Measurements from ENCODE around the gene SLC40A1. TPM values are rescaled to one million over a fixed set of nuclear protein-coding genes. Genes with fewer than 3 reads are reported as not detected.

Gene SLC40A1
- total and polyA plus RNA-seq, 2 donors (not counting 3 experiments of a cell fraction or from before 2014, with no cell fraction given) = 8.5 to 15.1 TPM

GRCh38 chr2:189578272-189578950 lies 2.2 kb downstream of the SLC40A1 start:
- H3K9ac ChIP-seq (replicated peaks; ENCODE audit: extremely low read depth, insufficient read depth, low read length) = no peak overlapping the region
- TF ChIP-seq MYC (IDR thresholded peaks at IDR 0.05; ENCODE audit: low read depth, low read length) (no peak), JUN (IDR thresholded peaks at IDR 0.05; ENCODE audit: borderline replicate concordance, insufficient read depth, insufficient read length, low read depth) (no peak), POLR2AphosphoS5 (IDR thresholded peaks at IDR 0.05; ENCODE audit: insufficient read depth, low read depth, low read length) (no peak), EZH2 (IDR thresholded peaks at IDR 0.05; ENCODE audit: borderline replicate concordance, low read depth, low read length, severe bottlenecking) (no peak)
- ChIA-PET CTCF (no interaction called here), POLR2A (no interaction called here)
- H3K36me3 ChIP-seq (ENCODE audit: control insufficient read depth in 2 of 2, extremely low read depth in 1 of 2, insufficient read depth in 2 of 2, low read length in 2 of 2) = no peaks in the 10 kb centered on the region
- no peaks in the 10 kb centered on the region for H3K79me2 ChIP-seq (ENCODE audit: control insufficient read depth, insufficient read depth, low read length)
- peak overlapping the region in 1 of 3 experiments; percentile 4 for H3K4me3 ChIP-seq (replicated peaks in 1 of 3; ENCODE audit: insufficient read depth in 1 of 3, low read depth in 1 of 3, low read length in 3 of 3)
- H3K27me3 ChIP-seq (ENCODE audit: control insufficient read depth in 2 of 2, insufficient read depth in 2 of 2, low read length in 2 of 2) = no peaks in the 10 kb centered on the region
- no peak for DNase-seq (ENCODE audit: low read depth, low spot score)
- no peaks in the 10 kb centered on the region for H3K9me1 ChIP-seq (replicated peaks; ENCODE audit: control insufficient read depth, extremely low read depth, insufficient read depth, low read length)
- H3K27ac ChIP-seq (ENCODE audit: insufficient read depth, low read depth, low read length) = no peak overlapping the region
- dilution Hi-C loops (cut with MboI; ENCODE audit: extremely low pct_ligation_motif_present, low sequenced_read_pairs) (no loop called here), intact Hi-C loops (cut with micrococcal nuclease) (no loop called here)
- H4K20me1 ChIP-seq (replicated peaks; ENCODE audit: control insufficient read depth, extremely low read depth, insufficient read depth, low read length) = no peaks in the 10 kb centered on the region
- no peaks in the 10 kb centered on the region for H3K9me3 ChIP-seq (replicated peaks; ENCODE audit: control insufficient read depth, insufficient read depth, low read length)
- no peak overlapping the region for H2AFZ ChIP-seq (ENCODE audit: low read depth, low read length)
- no peak overlapping the region for H3K4me2 ChIP-seq (ENCODE audit: insufficient read depth, low read length)
- peaks cover 18% of the 10 kb centered on the region for H3K4me1 ChIP-seq (ENCODE audit: control insufficient read depth, extremely low read depth, insufficient read depth, low read length)
- no peak for FAIRE-seq
- BruUV-seq (replicated peaks) = no TSS peak

- dilution Hi-C loops (cut with MboI; ENCODE audit: extremely low pct_ligation_motif_present, low sequenced_read_pairs) = no loop called here
- H3K4me1 ChIP-seq (ENCODE audit: control insufficient read depth, extremely low read depth, insufficient read depth, low read length) = peaks cover 18% of the 10 kb centered on the region
- ChIA-PET CTCF (interaction anchor here (1.0 kb wide), 1 partner anchor 12 kb away, joined by 4 read pairs; no protein-coding TSS in a partner anchor), POLR2A (no interaction called here)
- no peaks in the 10 kb centered on the region for H3K27me3 ChIP-seq (ENCODE audit: control insufficient read depth in 2 of 2, insufficient read depth in 2 of 2, low read length in 2 of 2)
- no peaks in the 10 kb centered on the region for H3K9me3 ChIP-seq (replicated peaks; ENCODE audit: control insufficient read depth, insufficient read depth, low read length)
- H3K9ac ChIP-seq (replicated peaks; ENCODE audit: extremely low read depth, insufficient read depth, low read length) = no peak overlapping the region
- no peak overlapping the region for H2AFZ ChIP-seq (ENCODE audit: low read depth, low read length)
- FAIRE-seq = no peak
- no peak overlapping the region for H3K4me2 ChIP-seq (ENCODE audit: insufficient read depth, low read length)
- no peak overlapping the region for H3K4me3 ChIP-seq (replicated peaks in 1 of 3; ENCODE audit: insufficient read depth in 1 of 3, low read depth in 1 of 3, low read length in 3 of 3)
- no peaks in the 10 kb centered on the region for H4K20me1 ChIP-seq (replicated peaks; ENCODE audit: control insufficient read depth, extremely low read depth, insufficient read depth, low read length)
- no TSS peak for BruUV-seq (replicated peaks)
- intact Hi-C loops (cut with micrococcal nuclease) = no loop called here
- no peak for TF ChIP-seq JUN (IDR thresholded peaks at IDR 0.05; ENCODE audit: borderline replicate concordance, insufficient read depth, insufficient read length, low read depth)
- no peak for TF ChIP-seq POLR2AphosphoS5 (IDR thresholded peaks at IDR 0.05; ENCODE audit: insufficient read depth, low read depth, low read length)
- no peak for TF ChIP-seq EZH2 (IDR thresholded peaks at IDR 0.05; ENCODE audit: borderline replicate concordance, low read depth, low read length, severe bottlenecking)
- no peak for TF ChIP-seq POLR2A (IDR thresholded peaks at IDR 0.05; ENCODE audit: low read depth, low read length)
- TF ChIP-seq MYC (IDR thresholded peaks at IDR 0.05; ENCODE audit: low read depth, low read length) = no peak
- no peak for TF ChIP-seq GATA2 (IDR thresholded peaks at IDR 0.05; ENCODE audit: insufficient read depth, insufficient read length, low read depth, low read length)
- no peak for TF ChIP-seq CTCF (IDR thresholded peaks at IDR 0.05; ENCODE audit: extremely low read depth in 1 of 2, insufficient read depth in 1 of 2, low read depth in 1 of 2, low read length in 2 of 2)
- no peak for TF ChIP-seq FOS (IDR thresholded peaks at IDR 0.05; ENCODE audit: borderline replicate concordance, insufficient read depth, low read length)
- no peaks in the 10 kb centered on the region for H3K79me2 ChIP-seq (ENCODE audit: control insufficient read depth, insufficient read depth, low read length)
- no peak for DNase-seq (ENCODE audit: low read depth, low spot score)
- H3K36me3 ChIP-seq (ENCODE audit: control insufficient read depth in 2 of 2, extremely low read depth in 1 of 2, insufficient read depth in 2 of 2, low read length in 2 of 2) = peaks cover 0 to 3% of the 10 kb centered on the region in 2 experiments
- H3K27ac ChIP-seq (ENCODE audit: insufficient read depth, low read depth, low read length) = no peak overlapping the region
- H3K9me1 ChIP-seq (replicated peaks; ENCODE audit: control insufficient read depth, extremely low read depth, insufficient read depth, low read length) = no peaks in the 10 kb centered on the region
Observed at GRCh38 chr2:189577121-189577520, 3.5 kb downstream of the SLC40A1 start.
